Measurements from ENCODE around the gene SLC22A4.

The SLC22A4 gene

GRCh38 chr5:132267931-132268768 lies 26.0 kb upstream of the SLC22A4 start:
- Mint-ChIP-seq H3K4me1 (peaks cover 59% of the 10 kb centered on the region), H3K27me3 (peaks cover 3% of the 10 kb centered on the region), H3K9me3 (no peaks in the 10 kb centered on the region), H3K27ac (peak overlapping the region; percentile 30 to 90), H3K4me3 (no peak overlapping the region)
- ATAC-seq (no peak), DNase-seq (peak in 1 of 2 donors; percentile 10)

GRCh38 chr5:132268769-132269551 lies 25.2 kb upstream of the SLC22A4 start:
- no peaks in the 10 kb centered on the region for H3K9me3 Mint-ChIP-seq
- DNase-seq (peak in 1 of 2 donors; percentile 7), ATAC-seq (no peak)
- H3K27me3 Mint-ChIP-seq = peaks cover 11% of the 10 kb centered on the region
- H3K4me1 Mint-ChIP-seq = peaks cover 51% of the 10 kb centered on the region
- no peak overlapping the region for H3K27ac Mint-ChIP-seq
- no peak overlapping the region for H3K4me3 Mint-ChIP-seq

- DNase-seq (peak in 1 of 2 donors; percentile 4), ATAC-seq (no peak)
- Mint-ChIP-seq H3K4me1 (peaks cover 43% of the 10 kb centered on the region), H3K9me3 (no peaks in the 10 kb centered on the region), H3K27ac (no peak overlapping the region), H3K27me3 (peaks cover 19% of the 10 kb centered on the region), H3K4me3 (no peak overlapping the region)
Measured at GRCh38 chr5:132269635-132270334, 24.4 kb upstream of the SLC22A4 start.

- ATAC-seq = no peak
- H3K27me3 Mint-ChIP-seq = peaks cover 24% of the 10 kb centered on the region
- H3K27ac Mint-ChIP-seq = no peak overlapping the region
- peaks cover 39% of the 10 kb centered on the region for H3K4me1 Mint-ChIP-seq
- H3K9me3 Mint-ChIP-seq = no peaks in the 10 kb centered on the region
- DNase-seq = no peak
- no peak overlapping the region for H3K4me3 Mint-ChIP-seq
Measured at GRCh38 chr5:132270335-132270665, 23.9 kb upstream of the SLC22A4 start.

- no peak for ATAC-seq
- Mint-ChIP-seq H3K9me3 (no peaks in the 10 kb centered on the region), H3K4me1 (peaks cover 39% of the 10 kb centered on the region), H3K4me3 (peak overlapping the region in 1 of 2 donors; percentile 69), H3K27ac (no peak overlapping the region), H3K27me3 (peaks cover 29% of the 10 kb centered on the region)
- no peak for DNase-seq
Measured at GRCh38 chr5:132270706-132271105, 23.5 kb upstream of the SLC22A4 start.

GRCh38 chr5:132271251-132272246 lies 22.6 kb upstream of the SLC22A4 start:
- Mint-ChIP-seq H3K4me1 (peaks cover 39% of the 10 kb centered on the region), H3K4me3 (peak overlapping the region; percentile 38 to 69), H3K27me3 (peaks cover 30% of the 10 kb centered on the region), H3K9me3 (no peaks in the 10 kb centered on the region), H3K27ac (peak overlapping the region in 1 of 2 donors; percentile 57)
- ATAC-seq (peak; percentile 61), DNase-seq (peak in 1 of 2 donors; percentile 44)

GRCh38 chr5:132272311-132273210 lies 21.6 kb upstream of the SLC22A4 start:
- H3K27ac Mint-ChIP-seq = peak overlapping the region in 1 of 2 donors; percentile 29
- H3K9me3 Mint-ChIP-seq = no peaks in the 10 kb centered on the region
- H3K27me3 Mint-ChIP-seq = peaks cover 30% of the 10 kb centered on the region
- ATAC-seq (no peak), DNase-seq (peak; percentile 70 to 74)
- peak overlapping the region in 1 of 2 donors; percentile 11 for H3K4me3 Mint-ChIP-seq
- H3K4me1 Mint-ChIP-seq = peaks cover 34% of the 10 kb centered on the region

- Mint-ChIP-seq H3K27me3 (peaks cover 30% of the 10 kb centered on the region), H3K27ac (no peak overlapping the region), H3K4me3 (no peak overlapping the region), H3K4me1 (peaks cover 23% of the 10 kb centered on the region), H3K9me3 (no peaks in the 10 kb centered on the region)
- DNase-seq (no peak), ATAC-seq (no peak)
Measured at GRCh38 chr5:132273631-132274030, 20.6 kb upstream of the SLC22A4 start.

- Mint-ChIP-seq H3K27ac (no peak overlapping the region), H3K4me3 (no peak overlapping the region), H3K27me3 (peaks cover 30% of the 10 kb centered on the region), H3K9me3 (no peaks in the 10 kb centered on the region), H3K4me1 (peaks cover 23% of the 10 kb centered on the region)
- DNase-seq (no peak), ATAC-seq (no peak)
Measured at GRCh38 chr5:132274050-132274792, 20.0 kb upstream of the SLC22A4 start.

- no peak overlapping the region for H3K4me3 Mint-ChIP-seq
- ATAC-seq = no peak
- no peaks in the 10 kb centered on the region for H3K9me3 Mint-ChIP-seq
- H3K27me3 Mint-ChIP-seq = peaks cover 35% of the 10 kb centered on the region
- peak overlapping the region in 1 of 2 donors; percentile 1 for H3K27ac Mint-ChIP-seq
- peaks cover 22% of the 10 kb centered on the region for H3K4me1 Mint-ChIP-seq
- no peak for DNase-seq
Measured at GRCh38 chr5:132275367-132276220, 18.6 kb upstream of the SLC22A4 start.

GRCh38 chr5:132277256-132277655 lies 16.9 kb upstream of the SLC22A4 start:
- H3K27me3 Mint-ChIP-seq = peaks cover 42% of the 10 kb centered on the region
- DNase-seq = no peak
- peaks cover 8% of the 10 kb centered on the region for H3K4me1 Mint-ChIP-seq
- ATAC-seq = no peak
- H3K9me3 Mint-ChIP-seq = no peaks in the 10 kb centered on the region
- H3K27ac Mint-ChIP-seq = no peak overlapping the region
- H3K4me3 Mint-ChIP-seq = no peak overlapping the region

GRCh38 chr5:132277971-132278853 lies 16.0 kb upstream of the SLC22A4 start:
- H3K27me3 Mint-ChIP-seq = peaks cover 39% of the 10 kb centered on the region
- no peak for DNase-seq
- ATAC-seq = no peak
- no peak overlapping the region for H3K4me3 Mint-ChIP-seq
- H3K4me1 Mint-ChIP-seq = no peaks in the 10 kb centered on the region
- H3K9me3 Mint-ChIP-seq = no peaks in the 10 kb centered on the region
- H3K27ac Mint-ChIP-seq = no peak overlapping the region

Measured in stimulated activated naive CD8-positive, alpha-beta T cell treated with anti-CD3 and anti-CD28 coated beads, Interleukin-15, amount 100 ng/mL, for 72 hours (primary cell).